ENCODE data around the gene RO60. TPM values are rescaled to one million over a fixed set of nuclear protein-coding genes. Genes with fewer than 3 reads are reported as not detected.
"Not testable (repeated sequence)": the region's sequence is repeated elsewhere in the genome, so short reads cannot be mapped to it uniquely, and the experiment has no call there.

The RO60 gene
- total RNA-seq, 6 donors from 2014 or later = 49.5 to 131 (median 72.0) TPM

DNA sequence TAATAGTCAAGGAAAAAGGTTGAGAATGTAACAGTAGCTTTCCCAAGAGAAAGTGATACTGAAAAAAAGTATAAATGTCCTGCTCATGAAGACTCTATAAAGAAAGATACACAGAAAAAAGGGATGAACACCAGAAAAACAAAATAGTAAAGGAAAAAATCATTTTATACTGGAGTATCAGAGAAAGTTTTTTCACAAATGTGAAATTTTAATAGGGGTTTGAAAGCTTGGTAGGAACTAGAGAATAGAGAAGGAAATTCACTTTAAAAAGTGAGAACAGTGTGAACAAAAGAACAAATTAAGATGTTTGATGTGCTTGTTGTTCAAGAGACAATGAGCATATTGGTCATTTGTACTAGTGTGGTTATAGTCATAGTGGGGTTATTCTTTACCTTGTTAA is 25.8 kb upstream of the RO60 start:
- H3K4me3 ChIP-seq = no peak overlapping the region
- no peaks in the 10 kb centered on the region for H3K9me3 ChIP-seq
- H3K27me3 ChIP-seq = no peaks in the 10 kb centered on the region
- no peaks in the 10 kb centered on the region for H3K4me1 ChIP-seq
- no peak overlapping the region for H3K27ac ChIP-seq
- H3K36me3 ChIP-seq = peaks cover 0 to 8% (median 0%) of the 10 kb centered on the region in 4 donors
- ATAC-seq (ENCODE audit: low FRiP score in 2 of 2) (no peak), DNase-seq (no peak)
- TF ChIP-seq POLR2AphosphoS5 (IDR thresholded peaks at IDR 0.05) (no peak), POLR2A (IDR thresholded peaks at IDR 0.05) (no peak), EP300 (IDR thresholded peaks at IDR 0.05) (no peak)
- TF ChIP-seq, protein P1, sequence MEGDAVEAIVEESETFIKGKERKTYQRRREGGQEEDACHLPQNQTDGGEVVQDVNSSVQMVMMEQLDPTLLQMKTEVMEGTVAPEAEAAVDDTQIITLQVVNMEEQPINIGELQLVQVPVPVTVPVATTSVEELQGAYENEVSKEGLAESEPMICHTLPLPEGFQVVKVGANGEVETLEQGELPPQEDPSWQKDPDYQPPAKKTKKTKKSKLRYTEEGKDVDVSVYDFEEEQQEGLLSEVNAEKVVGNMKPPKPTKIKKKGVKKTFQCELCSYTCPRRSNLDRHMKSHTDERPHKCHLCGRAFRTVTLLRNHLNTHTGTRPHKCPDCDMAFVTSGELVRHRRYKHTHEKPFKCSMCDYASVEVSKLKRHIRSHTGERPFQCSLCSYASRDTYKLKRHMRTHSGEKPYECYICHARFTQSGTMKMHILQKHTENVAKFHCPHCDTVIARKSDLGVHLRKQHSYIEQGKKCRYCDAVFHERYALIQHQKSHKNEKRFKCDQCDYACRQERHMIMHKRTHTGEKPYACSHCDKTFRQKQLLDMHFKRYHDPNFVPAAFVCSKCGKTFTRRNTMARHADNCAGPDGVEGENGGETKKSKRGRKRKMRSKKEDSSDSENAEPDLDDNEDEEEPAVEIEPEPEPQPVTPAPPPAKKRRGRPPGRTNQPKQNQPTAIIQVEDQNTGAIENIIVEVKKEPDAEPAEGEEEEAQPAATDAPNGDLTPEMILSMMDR (IDR thresholded peaks at IDR 0.05) = no peak

DNA sequence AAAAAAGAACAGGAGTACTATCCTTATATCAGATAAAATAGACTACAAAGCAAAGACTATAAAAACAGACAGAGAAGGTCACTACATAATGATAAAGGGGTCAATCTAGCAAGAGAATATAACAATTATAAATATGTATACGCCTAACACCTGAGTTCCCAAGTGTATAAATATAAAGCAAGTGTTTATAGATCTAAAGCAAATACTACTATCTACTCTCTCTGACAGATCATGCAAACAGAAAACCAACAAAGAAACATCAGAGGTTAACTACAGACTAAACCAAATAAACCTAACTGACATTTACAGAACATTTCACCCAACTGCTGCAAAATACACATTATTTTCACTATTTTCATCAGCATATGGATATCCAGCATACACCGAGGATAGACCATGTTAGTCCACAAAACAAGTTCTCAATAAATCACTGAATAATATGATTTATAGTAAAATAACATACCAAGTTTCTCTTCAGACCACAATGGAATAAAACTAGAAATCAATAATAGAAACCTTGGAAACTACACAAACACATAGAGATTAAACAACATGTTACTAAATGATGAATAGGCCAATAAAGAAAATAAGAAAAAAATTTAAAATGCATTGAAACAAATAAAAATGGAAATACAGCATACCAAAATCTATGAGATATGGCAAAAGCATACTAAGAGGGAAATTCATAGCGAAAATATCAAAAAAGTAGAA is 22.9 kb upstream of the RO60 start:
- H3K27me3 ChIP-seq = no peaks in the 10 kb centered on the region
- H3K27ac ChIP-seq = no peak overlapping the region
- H3K9me3 ChIP-seq = no peaks in the 10 kb centered on the region
- ATAC-seq (ENCODE audit: low FRiP score in 2 of 2) (no peak), DNase-seq (no peak)
- H3K4me1 ChIP-seq = no peaks in the 10 kb centered on the region
- no peak for TF ChIP-seq POLR2AphosphoS5 (IDR thresholded peaks at IDR 0.05)
- TF ChIP-seq EP300 (IDR thresholded peaks at IDR 0.05) = no peak
- TF ChIP-seq POLR2A (IDR thresholded peaks at IDR 0.05) = no peak
- TF ChIP-seq, protein P1 (IDR thresholded peaks at IDR 0.05) = no peak
- H3K36me3 ChIP-seq = no peaks in the 10 kb centered on the region
- H3K4me3 ChIP-seq = no peak overlapping the region
- WGBS, 2 donors = 92 to 97% methylated on average over 3 of the region's 3 CpGs

DNA sequence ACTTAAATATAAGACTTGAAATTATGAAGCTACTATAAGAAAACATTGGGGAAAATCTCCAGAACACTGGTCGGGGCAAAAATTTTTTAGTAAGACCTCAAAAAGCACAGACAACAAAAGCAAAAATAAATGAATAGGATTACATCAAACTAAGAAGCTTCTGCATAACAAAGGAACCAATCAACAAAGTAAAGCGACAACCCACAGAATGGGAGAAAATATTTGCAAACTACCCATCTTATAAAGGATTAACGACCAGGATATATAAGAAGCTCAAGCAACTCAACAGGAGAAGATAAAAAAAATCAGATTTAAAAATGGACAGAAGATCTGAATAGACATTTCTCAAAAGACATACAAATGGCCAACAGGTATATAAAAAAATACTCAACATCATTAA is 19.4 kb upstream of the RO60 start:
- no peaks in the 10 kb centered on the region for H3K4me1 ChIP-seq
- 88 to 98% methylated on average over 3 of the region's 3 CpGs for WGBS, 2 donors
- H3K27me3 ChIP-seq = no peaks in the 10 kb centered on the region
- peaks cover 0 to 14% (median 3%) of the 10 kb centered on the region in 4 donors for H3K36me3 ChIP-seq
- no peak overlapping the region for H3K27ac ChIP-seq
- H3K9me3 ChIP-seq = no peaks in the 10 kb centered on the region
- DNase-seq (no peak), ATAC-seq (ENCODE audit: low FRiP score in 2 of 2) (no peak)
- no peak for TF ChIP-seq POLR2A (IDR thresholded peaks at IDR 0.05)
- TF ChIP-seq, protein P1 (IDR thresholded peaks at IDR 0.05) = no peak
- TF ChIP-seq EP300 (IDR thresholded peaks at IDR 0.05) = no peak
- no peak for TF ChIP-seq POLR2AphosphoS5 (IDR thresholded peaks at IDR 0.05)
- H3K4me3 ChIP-seq = no peak overlapping the region

DNA sequence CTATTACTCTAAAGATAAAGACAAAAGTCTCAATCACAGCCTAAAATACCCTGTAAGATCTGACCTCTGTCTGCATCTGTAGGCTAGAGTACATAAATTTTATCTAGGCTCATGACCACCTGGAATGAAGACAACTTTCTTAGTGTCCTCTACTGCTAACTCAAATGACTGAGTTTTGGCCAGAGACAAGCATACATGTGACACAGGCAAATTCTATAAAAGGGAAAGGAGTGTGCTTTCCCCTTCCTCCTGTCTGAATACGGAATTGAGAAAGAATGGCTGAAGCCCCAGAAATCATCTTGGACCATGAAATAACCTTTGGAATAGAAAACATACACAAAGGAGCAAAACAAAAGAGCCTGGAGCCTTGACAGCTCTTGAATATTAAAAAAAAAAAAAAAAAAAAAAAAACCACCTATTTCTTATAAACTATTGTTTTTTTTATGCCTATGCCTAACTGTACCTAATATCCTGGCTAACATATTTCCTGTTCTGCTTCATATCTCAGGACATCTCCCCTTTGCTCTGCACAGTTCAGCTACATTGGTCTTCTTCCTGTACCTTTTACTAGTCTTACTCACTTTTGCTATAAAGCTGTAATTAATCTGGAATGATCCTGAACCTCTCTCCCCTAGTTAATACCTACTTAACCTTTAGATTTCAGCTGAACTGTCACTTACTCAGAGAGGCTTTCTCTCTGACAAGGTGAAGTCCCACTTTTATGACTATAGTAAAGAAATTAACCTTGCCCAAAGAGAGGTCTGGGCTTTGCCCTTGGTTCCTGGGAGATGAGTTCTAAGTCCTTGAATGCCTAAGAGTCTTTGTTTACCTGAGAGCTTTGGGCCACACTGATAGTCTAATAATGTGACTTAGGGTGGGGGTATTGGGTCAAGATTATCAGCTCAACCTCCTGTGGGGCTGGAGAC is 16.4 kb upstream of the RO60 start:
- no peak for DNase-seq

DNA sequence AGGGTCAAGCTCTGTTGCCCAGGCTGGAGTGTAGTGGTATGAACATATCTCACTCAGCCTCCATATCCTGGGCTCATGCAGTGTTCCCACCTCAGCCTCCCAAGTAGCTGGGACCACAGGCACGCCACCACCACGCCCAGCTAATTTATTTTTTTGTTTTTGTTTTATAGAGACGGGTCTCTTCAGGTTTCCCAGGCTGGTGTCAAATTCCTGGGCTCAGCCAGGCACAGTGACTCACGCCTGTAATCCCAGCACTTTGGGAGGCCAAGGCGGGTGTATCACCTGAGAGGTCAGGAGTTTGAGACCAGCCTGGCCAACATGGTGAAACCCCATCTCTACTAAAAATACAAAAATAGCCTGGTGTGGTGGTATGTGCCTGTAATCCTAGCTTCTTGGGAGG is 10.5 kb upstream of the RO60 start:
- H3K9me3 ChIP-seq; H3K4me1 ChIP-seq; H3K27me3 ChIP-seq; DNase-seq; ATAC-seq (ENCODE audit: low FRiP score in 2 of 2); H3K4me3 ChIP-seq: not testable (repeated sequence)
- H3K36me3 ChIP-seq = peaks cover 0 to 46% (median 9%) of the 10 kb centered on the region in 4 donors
- WGBS, 2 donors = 89 to 97% methylated on average over 5 of the region's 5 CpGs
- H3K27ac ChIP-seq = peak overlapping the region in 1 of 4 donors; percentile 23

More for the DNA sequence above, 16.4 kb upstream of the RO60 start:
- H3K27ac ChIP-seq = no peak overlapping the region
- H3K27me3 ChIP-seq = no peaks in the 10 kb centered on the region
- no peak overlapping the region for H3K4me3 ChIP-seq
- no peaks in the 10 kb centered on the region for H3K4me1 ChIP-seq
- H3K9me3 ChIP-seq = no peaks in the 10 kb centered on the region
- ATAC-seq (ENCODE audit: low FRiP score in 2 of 2) = no peak
- TF ChIP-seq POLR2AphosphoS5 (IDR thresholded peaks at IDR 0.05) (no peak), EP300 (IDR thresholded peaks at IDR 0.05) (no peak), POLR2A (IDR thresholded peaks at IDR 0.05) (no peak)
- TF ChIP-seq, protein P1 (IDR thresholded peaks at IDR 0.05) = no peak
- 90 to 94% methylated on average over 1 of the region's 1 CpG for WGBS, 2 donors
- H3K36me3 ChIP-seq = peaks cover 0 to 24% (median 3%) of the 10 kb centered on the region in 4 donors

Data from upper lobe of left lung (tissue), 6 donors.